ENCODE results near the gene ADCY5. TPM values are rescaled to one million over a fixed set of nuclear protein-coding genes. Genes with fewer than 3 reads are reported as not detected.

The ADCY5 gene
- total RNA-seq, 2 experiments from 2014 or later, result not detected

GRCh38 chr3:123302961-123303360 is 145.9 kb downstream of the ADCY5 start:
- no peak for ATAC-seq
- CTCF ChIA-PET, result interaction anchor here (0.8 kb wide), 1 partner anchor 416 kb away, joined by 3 read pairs; no protein-coding TSS in a partner anchor
- Mint-ChIP-seq H3K36me3 (ENCODE audit: low read depth) (no peaks in the 10 kb centered on the region), H3K9me3 (ENCODE audit: insufficient read depth) (no peaks in the 10 kb centered on the region), H3K27me3 (ENCODE audit: low read depth) (no peaks in the 10 kb centered on the region), H3K4me3 (no peak overlapping the region), H3K27ac (no peak overlapping the region), H3K4me1 (ENCODE audit: low read depth) (no peaks in the 10 kb centered on the region)
- POLR2A ChIA-PET, result no interaction called here
- DNase-seq, result no peak

- Mint-ChIP-seq H3K27me3 (ENCODE audit: low read depth) (no peaks in the 10 kb centered on the region), H3K4me1 (ENCODE audit: low read depth) (no peaks in the 10 kb centered on the region), H3K36me3 (ENCODE audit: low read depth) (no peaks in the 10 kb centered on the region), H3K4me3 (no peak overlapping the region), H3K27ac (no peak overlapping the region), H3K9me3 (ENCODE audit: insufficient read depth) (no peaks in the 10 kb centered on the region)
- no peak for DNase-seq
- ATAC-seq, result no peak
- ChIA-PET CTCF (no interaction called here), POLR2A (no interaction called here)
These were observed 147.3 kb downstream of the ADCY5 start for GRCh38 chr3:123301331-123302184.

GRCh38 chr3:123300583-123300982 is 148.3 kb downstream of the ADCY5 start:
- no peak overlapping the region for H3K27ac Mint-ChIP-seq
- no peaks in the 10 kb centered on the region for H3K9me3 Mint-ChIP-seq (ENCODE audit: insufficient read depth)
- H3K4me3 Mint-ChIP-seq, result no peak overlapping the region
- DNase-seq, result no peak
- H3K4me1 Mint-ChIP-seq (ENCODE audit: low read depth), result no peaks in the 10 kb centered on the region
- H3K36me3 Mint-ChIP-seq (ENCODE audit: low read depth), result no peaks in the 10 kb centered on the region
- ATAC-seq, result no peak
- H3K27me3 Mint-ChIP-seq (ENCODE audit: low read depth), result peaks cover under 1% of the 10 kb centered on the region
- ChIA-PET CTCF (no interaction called here), POLR2A (no interaction called here)

- H3K9me3 Mint-ChIP-seq (ENCODE audit: insufficient read depth), result no peaks in the 10 kb centered on the region
- POLR2A ChIA-PET, result no interaction called here
These were observed 148.8 kb downstream of the ADCY5 start for GRCh38 chr3:123300056-123300455.

GRCh38 chr3:123299581-123299980 is 149.3 kb downstream of the ADCY5 start:
- ChIA-PET POLR2A (no interaction called here), CTCF (no interaction called here)
- Mint-ChIP-seq H3K36me3 (ENCODE audit: low read depth) (no peaks in the 10 kb centered on the region), H3K27ac (no peak overlapping the region), H3K9me3 (ENCODE audit: insufficient read depth) (no peaks in the 10 kb centered on the region), H3K4me3 (no peak overlapping the region), H3K27me3 (ENCODE audit: low read depth) (peaks cover 2% of the 10 kb centered on the region), H3K4me1 (ENCODE audit: low read depth) (no peaks in the 10 kb centered on the region)
- no peak for DNase-seq
- no peak for ATAC-seq

More at GRCh38 chr3:123300056-123300455, 148.8 kb downstream of the ADCY5 start:
- DNase-seq (no peak), ATAC-seq (no peak)
- Mint-ChIP-seq H3K36me3 (ENCODE audit: low read depth) (no peaks in the 10 kb centered on the region), H3K4me3 (no peak overlapping the region), H3K27me3 (ENCODE audit: low read depth) (peaks cover 2% of the 10 kb centered on the region), H3K27ac (no peak overlapping the region), H3K4me1 (ENCODE audit: low read depth) (no peaks in the 10 kb centered on the region)
- CTCF ChIA-PET, result no interaction called here

- peaks cover 2% of the 10 kb centered on the region for H3K27me3 Mint-ChIP-seq (ENCODE audit: low read depth)
These were observed 150.0 kb downstream of the ADCY5 start for GRCh38 chr3:123298903-123299302.

GRCh38 chr3:123297627-123297899 is 151.3 kb downstream of the ADCY5 start:
- Mint-ChIP-seq H3K9me3 (ENCODE audit: insufficient read depth) (no peaks in the 10 kb centered on the region), H3K27ac (no peak overlapping the region), H3K4me3 (no peak overlapping the region), H3K36me3 (ENCODE audit: low read depth) (no peaks in the 10 kb centered on the region), H3K4me1 (ENCODE audit: low read depth) (no peaks in the 10 kb centered on the region), H3K27me3 (ENCODE audit: low read depth) (peaks cover 2% of the 10 kb centered on the region)
- CTCF ChIA-PET, result no interaction called here
- ATAC-seq, result no peak
- no peak for DNase-seq
- POLR2A ChIA-PET, result no interaction called here

More at GRCh38 chr3:123298903-123299302, 150.0 kb downstream of the ADCY5 start:
- POLR2A ChIA-PET, result no interaction called here
- no peak overlapping the region for H3K27ac Mint-ChIP-seq
- H3K4me3 Mint-ChIP-seq, result no peak overlapping the region
- no peak for ATAC-seq
- no peak for DNase-seq
- CTCF ChIA-PET, result no interaction called here
- no peaks in the 10 kb centered on the region for H3K4me1 Mint-ChIP-seq (ENCODE audit: low read depth)
- no peaks in the 10 kb centered on the region for H3K9me3 Mint-ChIP-seq (ENCODE audit: insufficient read depth)
- H3K36me3 Mint-ChIP-seq (ENCODE audit: low read depth), result no peaks in the 10 kb centered on the region

- H3K4me1 Mint-ChIP-seq (ENCODE audit: low read depth), result no peaks in the 10 kb centered on the region
- no peaks in the 10 kb centered on the region for H3K9me3 Mint-ChIP-seq (ENCODE audit: insufficient read depth)
- ChIA-PET CTCF (no interaction called here), POLR2A (no interaction called here)
- H3K27ac Mint-ChIP-seq, result no peak overlapping the region
- ATAC-seq, result no peak
- H3K27me3 Mint-ChIP-seq (ENCODE audit: low read depth), result peaks cover 2% of the 10 kb centered on the region
- DNase-seq, result no peak
- no peaks in the 10 kb centered on the region for H3K36me3 Mint-ChIP-seq (ENCODE audit: low read depth)
- no peak overlapping the region for H3K4me3 Mint-ChIP-seq
These were observed 151.9 kb downstream of the ADCY5 start for GRCh38 chr3:123296836-123297626.

GRCh38 chr3:123296261-123296660 is 152.6 kb downstream of the ADCY5 start:
- Mint-ChIP-seq H3K27me3 (ENCODE audit: low read depth) (peaks cover 2% of the 10 kb centered on the region), H3K9me3 (ENCODE audit: insufficient read depth) (no peaks in the 10 kb centered on the region), H3K27ac (no peak overlapping the region), H3K4me3 (no peak overlapping the region), H3K36me3 (ENCODE audit: low read depth) (no peaks in the 10 kb centered on the region), H3K4me1 (ENCODE audit: low read depth) (no peaks in the 10 kb centered on the region)
- no peak for DNase-seq
- ChIA-PET CTCF (no interaction called here), POLR2A (no interaction called here)
- no peak for ATAC-seq

GRCh38 chr3:123295901-123296250 is 153.0 kb downstream of the ADCY5 start:
- Mint-ChIP-seq H3K4me1 (ENCODE audit: low read depth) (no peaks in the 10 kb centered on the region), H3K9me3 (ENCODE audit: insufficient read depth) (no peaks in the 10 kb centered on the region), H3K27me3 (ENCODE audit: low read depth) (peaks cover 2% of the 10 kb centered on the region), H3K27ac (no peak overlapping the region), H3K36me3 (ENCODE audit: low read depth) (no peaks in the 10 kb centered on the region), H3K4me3 (no peak overlapping the region)
- POLR2A ChIA-PET, result no interaction called here
- ATAC-seq (no peak), DNase-seq (no peak)
- CTCF ChIA-PET, result no interaction called here

GRCh38 chr3:123295171-123295900 is 153.6 kb downstream of the ADCY5 start:
- Mint-ChIP-seq H3K4me1 (ENCODE audit: low read depth) (no peaks in the 10 kb centered on the region), H3K9me3 (ENCODE audit: insufficient read depth) (no peaks in the 10 kb centered on the region), H3K27ac (no peak overlapping the region), H3K27me3 (ENCODE audit: low read depth) (peaks cover 2% of the 10 kb centered on the region), H3K36me3 (ENCODE audit: low read depth) (no peaks in the 10 kb centered on the region), H3K4me3 (no peak overlapping the region)
- ChIA-PET POLR2A (no interaction called here), CTCF (no interaction called here)
- ATAC-seq (no peak), DNase-seq (no peak)

- Mint-ChIP-seq H3K4me3 (no peak overlapping the region), H3K27me3 (ENCODE audit: low read depth) (peaks cover 2% of the 10 kb centered on the region)
- DNase-seq, result no peak
These were observed 154.5 kb downstream of the ADCY5 start for GRCh38 chr3:123294296-123294938.

More at GRCh38 chr3:123294296-123294938, 154.5 kb downstream of the ADCY5 start:
- Mint-ChIP-seq H3K36me3 (ENCODE audit: low read depth) (no peaks in the 10 kb centered on the region), H3K4me1 (ENCODE audit: low read depth) (no peaks in the 10 kb centered on the region), H3K9me3 (ENCODE audit: insufficient read depth) (no peaks in the 10 kb centered on the region), H3K27ac (no peak overlapping the region)
- ATAC-seq, result no peak
- ChIA-PET CTCF (no interaction called here), POLR2A (no interaction called here)
